HG03565 (cell line): Measurements from ENCODE around the gene LNX1.

Source experiments
- ATAC-seq: cut with Tn5 transposase; IDR thresholded peaks from one replicate; pipeline ENCODE4 v1.9.1; 2021; ENCODE audit warnings: mild to moderate bottlenecking, moderate library complexity; ENCODE audit not compliant: unreplicated experiment

The LNX1 gene

DNA sequence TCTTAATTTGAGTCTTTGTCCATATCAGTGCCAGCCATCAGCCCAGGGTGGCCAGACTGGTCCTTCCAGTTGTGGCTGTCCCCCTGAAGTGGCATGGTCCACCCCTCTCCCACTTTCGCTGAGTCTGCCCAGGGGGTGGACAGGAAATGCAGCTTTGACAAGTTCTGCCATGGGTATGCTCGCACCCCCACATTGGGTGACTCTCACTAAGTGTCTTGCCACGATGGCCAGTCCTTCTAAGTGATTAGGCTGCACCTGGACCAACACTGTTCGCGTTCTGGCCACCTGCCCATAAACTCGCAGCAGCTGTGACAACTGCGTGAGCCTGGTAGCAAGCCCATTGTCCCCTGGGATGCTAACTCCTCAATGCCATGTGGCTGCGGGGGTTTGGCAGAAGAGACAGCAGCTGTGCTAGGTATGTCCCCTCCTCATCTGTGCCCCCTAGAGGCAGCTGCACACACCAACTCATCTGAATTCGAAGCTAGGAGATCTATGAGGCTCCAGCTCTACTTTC is 10.0 kb upstream of the LNX1 start:
- peak; percentile 64 for ATAC-seq

DNA sequence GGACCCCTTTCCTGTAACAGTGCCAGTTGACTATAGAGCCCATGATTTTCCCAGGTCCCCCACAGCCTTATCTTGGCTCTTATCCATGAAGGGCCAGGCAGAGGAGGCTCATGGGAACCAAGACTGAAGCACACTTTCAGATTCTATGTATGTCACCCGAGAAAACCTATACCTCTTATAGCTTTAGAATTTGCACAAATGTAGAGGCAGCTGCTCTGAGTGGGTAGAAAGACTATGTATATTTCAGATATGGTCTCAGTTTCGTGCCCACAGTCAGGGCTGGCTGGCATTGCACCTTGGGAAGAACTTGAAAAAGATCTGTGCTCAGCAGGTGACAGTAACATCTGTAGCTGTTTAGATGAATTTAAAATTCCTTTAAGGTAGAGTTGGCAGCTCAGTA is 8.3 kb upstream of the LNX1 start:
- ATAC-seq: peak; percentile 69

DNA sequence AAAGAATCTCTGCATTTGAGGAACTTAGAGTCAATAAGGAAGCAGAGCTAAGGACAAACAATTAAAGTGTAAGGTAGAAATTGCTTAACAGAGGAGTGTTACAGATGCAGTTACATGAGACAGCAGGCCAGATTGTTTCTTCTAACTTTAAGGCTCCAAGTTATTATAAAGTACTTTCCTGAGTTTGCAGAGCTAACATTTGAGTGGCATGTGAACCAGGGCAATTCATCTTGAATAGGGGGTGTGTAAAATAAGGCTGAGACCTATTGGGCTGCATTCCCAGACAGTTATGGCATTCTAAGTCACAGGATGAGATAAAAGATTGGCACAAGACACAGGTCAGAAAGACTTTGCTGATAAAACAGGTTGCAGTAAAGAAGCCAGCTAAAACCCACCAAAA is 7.6 kb upstream of the LNX1 start:
- no peak for ATAC-seq

GRCh38 chr4:53598483-53598882 is 7.2 kb upstream of the LNX1 start:
- no peak for ATAC-seq

DNA sequence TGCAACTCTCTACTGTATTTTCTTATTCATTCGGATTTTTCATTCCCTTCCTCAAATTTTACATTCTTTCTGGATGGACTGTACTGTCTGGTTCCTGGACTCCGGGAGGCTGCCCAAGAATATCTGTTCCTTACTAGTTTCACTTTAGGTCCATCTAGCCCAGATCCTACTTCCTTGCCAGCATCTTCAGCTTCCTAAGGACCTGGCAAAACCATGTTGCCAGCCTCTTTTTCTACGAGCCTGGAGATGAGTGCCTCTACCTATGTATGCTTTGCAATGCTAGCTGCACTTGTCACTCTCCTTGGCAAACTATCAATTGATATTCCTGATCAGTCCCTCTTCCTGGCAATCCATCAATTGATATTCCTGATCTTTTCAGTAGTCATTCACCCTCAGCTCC is 5.6 kb upstream of the LNX1 start:
- no peak for ATAC-seq

- ATAC-seq: no peak
Measured at GRCh38 chr4:53595834-53596233, 4.5 kb upstream of the LNX1 start.

GRCh38 chr4:53595204-53595603 is 3.9 kb upstream of the LNX1 start:
- no peak for ATAC-seq

- no peak for ATAC-seq
Measured at GRCh38 chr4:53593765-53594164, 2.5 kb upstream of the LNX1 start.

GRCh38 chr4:53592686-53593501 is 1.6 kb upstream of the LNX1 start:
- no peak for ATAC-seq

DNA sequence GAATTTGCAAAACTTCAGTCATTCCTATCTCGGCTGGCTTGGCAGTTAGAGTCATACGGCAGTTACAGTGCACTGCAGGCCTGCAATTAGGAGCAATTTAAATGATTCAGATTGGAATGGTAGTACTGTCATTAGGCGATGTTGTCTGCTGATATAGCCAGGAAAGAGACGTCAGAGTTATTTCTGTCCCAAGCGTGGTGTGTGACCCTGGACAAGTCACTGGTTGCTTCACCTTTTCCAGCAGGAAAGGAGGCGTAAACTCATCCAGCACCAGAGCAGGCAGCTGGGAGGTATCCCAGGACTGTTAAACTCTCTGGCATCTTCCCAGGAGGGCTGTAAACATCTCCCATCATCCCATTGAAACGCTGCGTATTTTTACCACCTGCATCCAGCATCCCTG is 836 bp upstream of the LNX1 start:
- no peak for ATAC-seq

DNA sequence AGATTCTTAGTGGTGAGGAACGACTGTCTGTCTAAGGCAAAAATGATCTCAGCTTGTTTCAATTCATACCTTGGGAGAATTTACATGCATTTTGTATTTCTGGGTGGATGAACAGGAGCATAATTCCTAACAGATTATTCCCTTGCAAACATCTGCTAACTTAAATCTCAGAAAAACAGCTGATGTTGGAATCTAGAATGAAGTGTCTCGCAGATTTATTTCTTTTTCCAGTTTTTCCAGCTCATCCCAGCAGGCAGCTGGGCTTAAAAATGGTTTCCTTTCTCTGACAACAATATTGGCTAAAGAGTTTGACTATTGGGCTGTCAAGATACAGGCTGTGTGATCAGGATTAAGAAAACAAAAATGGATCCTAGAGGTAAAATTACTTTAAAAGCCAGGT is 1.1 kb downstream of the LNX1 start:
- no peak for ATAC-seq

GRCh38 chr4:53589511-53589910 is 1.8 kb downstream of the LNX1 start:
- ATAC-seq: no peak

GRCh38 chr4:53587135-53587534 is 4.2 kb downstream of the LNX1 start:
- ATAC-seq: no peak

- ATAC-seq: no peak
Measured at GRCh38 chr4:53586121-53586816, 5.0 kb downstream of the LNX1 start.

DNA sequence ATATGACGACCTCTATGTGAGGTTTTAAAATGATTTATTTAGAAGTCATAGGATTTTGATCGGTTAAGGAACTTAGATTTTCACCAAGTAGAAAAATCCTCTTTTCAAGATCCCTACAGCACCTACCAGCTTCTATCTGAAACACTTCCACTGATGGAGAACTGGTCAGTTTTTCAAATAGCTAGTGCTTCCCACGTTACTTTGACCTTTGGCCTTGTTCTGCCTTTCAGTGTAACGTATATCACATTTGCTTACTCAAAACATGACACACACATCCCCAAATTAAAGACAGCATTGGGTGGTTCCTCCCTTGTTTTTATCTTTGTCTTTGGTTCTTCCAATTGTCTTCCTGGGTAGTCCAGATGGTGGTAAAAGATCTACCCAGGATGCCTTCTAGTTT is 6.6 kb downstream of the LNX1 start:
- no peak for ATAC-seq

GRCh38 chr4:53583513-53583912 is 7.8 kb downstream of the LNX1 start:
- ATAC-seq: no peak

GRCh38 chr4:53582194-53582593 is 9.1 kb downstream of the LNX1 start:
- ATAC-seq: no peak

- no peak for ATAC-seq
Measured at GRCh38 chr4:53580274-53580673, 11.0 kb downstream of the LNX1 start.

- no peak for ATAC-seq
Measured at GRCh38 chr4:53579826-53580225, 11.5 kb downstream of the LNX1 start.

DNA sequence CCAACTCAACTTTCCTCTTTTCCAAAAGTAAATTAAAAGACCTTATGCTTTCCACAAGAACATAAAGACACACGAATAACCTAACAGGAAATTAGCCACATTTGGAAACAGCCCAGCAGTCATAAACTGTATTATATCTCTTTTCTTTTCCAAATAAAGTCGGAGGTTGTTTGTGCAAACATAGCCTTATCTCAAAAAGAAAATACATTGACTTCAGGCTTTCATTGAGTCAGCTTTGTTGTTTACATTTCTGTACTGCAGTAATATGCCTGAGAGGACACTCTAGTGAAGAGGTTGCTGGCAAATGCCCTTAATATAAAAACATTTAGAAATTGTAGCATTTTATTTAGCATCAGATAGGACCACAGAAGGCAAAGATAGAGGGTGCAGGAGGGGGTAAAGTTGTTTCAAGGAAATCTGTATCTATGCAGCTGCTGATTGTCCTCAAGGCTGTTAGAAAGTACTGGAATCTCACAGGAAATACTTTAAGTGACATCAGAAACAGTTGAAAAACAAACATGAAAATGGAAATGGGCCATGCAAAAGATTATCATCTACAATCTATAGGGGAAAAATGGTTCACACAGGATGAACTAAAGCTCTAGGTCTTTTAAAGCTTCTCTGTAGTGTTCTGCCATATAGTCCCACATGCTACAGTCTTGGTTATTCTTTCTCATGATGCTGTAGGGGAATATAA is 14.5 kb downstream of the LNX1 start:
- no peak for ATAC-seq

DNA sequence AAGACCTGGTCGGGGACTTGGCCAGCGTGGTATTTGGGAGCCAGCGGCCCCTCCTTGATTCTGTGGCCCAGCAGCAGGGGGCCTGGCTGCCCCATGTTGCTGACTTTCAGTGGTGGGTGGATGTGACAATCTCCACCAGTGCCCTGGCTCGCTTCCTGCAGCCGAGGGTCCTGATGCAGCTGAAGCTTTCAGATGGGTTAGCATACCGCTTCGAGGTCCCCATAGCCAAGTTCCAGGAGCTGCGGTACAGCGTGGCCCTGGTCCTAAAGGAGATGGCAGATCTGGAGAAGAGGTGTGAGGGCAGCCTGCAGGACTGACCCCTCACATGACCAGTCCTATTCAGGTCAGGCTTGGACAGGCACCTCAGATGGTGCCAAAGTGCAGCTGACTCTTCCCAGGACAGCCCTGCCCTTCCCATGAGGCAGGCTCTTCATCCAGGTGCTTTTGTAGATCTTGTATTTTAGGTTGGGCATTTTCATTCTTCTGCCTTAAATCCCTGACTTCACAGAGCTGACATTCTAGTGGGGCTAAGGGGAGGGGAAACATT is 15.1 kb downstream of the LNX1 start:
- no peak for ATAC-seq
